ENCODE measurements around the gene MYO18A. TPM values are rescaled to one million over a fixed set of nuclear protein-coding genes. Genes with fewer than 3 reads are reported as not detected.
"Not testable (repeated sequence)": the region's sequence is repeated elsewhere in the genome, so short reads cannot be mapped to it uniquely, and the experiment has no call there.

Gene MYO18A
- polyA plus RNA-seq, 2 donors, result 39.1 to 86.4 TPM

- Histone ChIP-seq H3K27me3 (ENCODE audit: control insufficient read depth in 1 of 2, insufficient read depth in 2 of 2, low read length in 2 of 2) (no peaks in the 10 kb centered on the region), H3K4me1 (ENCODE audit: control insufficient read depth in 2 of 2, insufficient read depth in 2 of 2, low read length in 1 of 2) (peaks cover 37 to 44% of the 10 kb centered on the region in 2 donors), H3K36me3 (ENCODE audit: control insufficient read depth in 2 of 2, insufficient read depth in 2 of 2, low read length in 1 of 2) (no peaks in the 10 kb centered on the region), H3K9me3 (ENCODE audit: control insufficient read depth in 2 of 2, insufficient read depth in 1 of 2, low read depth in 1 of 2, low read length in 1 of 2) (no peaks in the 10 kb centered on the region), H3K27ac (ENCODE audit: low read depth in 2 of 2, low read length in 1 of 2) (peak overlapping the region; percentile 83 to 96), H3K4me3 (ENCODE audit: low read depth in 1 of 2, low read length in 2 of 2) (no peak overlapping the region)
- WGBS, 2 donors, result 39 to 48% methylated on average over 11 of the region's 11 CpGs
These were observed 25.5 kb downstream of the MYO18A start for GRCh38 chr17:29154516-29155226.

- Histone ChIP-seq H3K36me3 (ENCODE audit: control insufficient read depth in 2 of 2, insufficient read depth in 2 of 2, low read length in 1 of 2) (no peaks in the 10 kb centered on the region), H3K27me3 (ENCODE audit: control insufficient read depth in 1 of 2, insufficient read depth in 2 of 2, low read length in 2 of 2) (no peaks in the 10 kb centered on the region), H3K4me3 (ENCODE audit: low read depth in 1 of 2, low read length in 2 of 2) (no peak overlapping the region), H3K27ac (ENCODE audit: low read depth in 2 of 2, low read length in 1 of 2) (no peak overlapping the region), H3K4me1 (ENCODE audit: control insufficient read depth in 2 of 2, insufficient read depth in 2 of 2, low read length in 1 of 2) (peaks cover 23 to 34% of the 10 kb centered on the region in 2 donors), H3K9me3 (ENCODE audit: control insufficient read depth in 2 of 2, insufficient read depth in 1 of 2, low read depth in 1 of 2, low read length in 1 of 2) (no peaks in the 10 kb centered on the region)
- WGBS, 2 donors, result 56 to 64% methylated on average over 4 of the region's 4 CpGs
These were observed 28.6 kb downstream of the MYO18A start for GRCh38 chr17:29151567-29151966.

GRCh38 chr17:29150161-29150560 lies 30.0 kb downstream of the MYO18A start:
- no peak overlapping the region for H3K4me3 ChIP-seq (ENCODE audit: low read depth in 1 of 2, low read length in 2 of 2)
- H3K27me3 ChIP-seq (ENCODE audit: control insufficient read depth in 1 of 2, insufficient read depth in 2 of 2, low read length in 2 of 2), result no peaks in the 10 kb centered on the region
- 65 to 78% methylated on average over 2 of the region's 2 CpGs for WGBS, 2 donors
- no peaks in the 10 kb centered on the region for H3K9me3 ChIP-seq (ENCODE audit: control insufficient read depth in 2 of 2, insufficient read depth in 1 of 2, low read depth in 1 of 2, low read length in 1 of 2)
- H3K27ac ChIP-seq (ENCODE audit: low read depth in 2 of 2, low read length in 1 of 2), result peak overlapping the region; percentile 67 to 86
- no peaks in the 10 kb centered on the region for H3K36me3 ChIP-seq (ENCODE audit: control insufficient read depth in 2 of 2, insufficient read depth in 2 of 2, low read length in 1 of 2)
- peaks cover 12 to 21% of the 10 kb centered on the region in 2 donors for H3K4me1 ChIP-seq (ENCODE audit: control insufficient read depth in 2 of 2, insufficient read depth in 2 of 2, low read length in 1 of 2)

GRCh38 chr17:29149431-29150064 lies 30.6 kb downstream of the MYO18A start:
- Histone ChIP-seq H3K9me3 (ENCODE audit: control insufficient read depth in 2 of 2, insufficient read depth in 1 of 2, low read depth in 1 of 2, low read length in 1 of 2) (no peaks in the 10 kb centered on the region), H3K36me3 (ENCODE audit: control insufficient read depth in 2 of 2, insufficient read depth in 2 of 2, low read length in 1 of 2) (no peaks in the 10 kb centered on the region), H3K4me3 (ENCODE audit: low read depth in 1 of 2, low read length in 2 of 2) (peak overlapping the region; percentile 44 to 51), H3K27ac (ENCODE audit: low read depth in 2 of 2, low read length in 1 of 2) (peak overlapping the region; percentile 84 to 86), H3K27me3 (ENCODE audit: control insufficient read depth in 1 of 2, insufficient read depth in 2 of 2, low read length in 2 of 2) (no peaks in the 10 kb centered on the region), H3K4me1 (ENCODE audit: control insufficient read depth in 2 of 2, insufficient read depth in 2 of 2, low read length in 1 of 2) (peaks cover 6 to 16% of the 10 kb centered on the region in 2 donors)
- 16 to 37% methylated on average over 8 of the region's 8 CpGs for WGBS, 2 donors

- Histone ChIP-seq H3K27me3 (ENCODE audit: control insufficient read depth in 1 of 2, insufficient read depth in 2 of 2, low read length in 2 of 2) (no peaks in the 10 kb centered on the region), H3K36me3 (ENCODE audit: control insufficient read depth in 2 of 2, insufficient read depth in 2 of 2, low read length in 1 of 2) (no peaks in the 10 kb centered on the region), H3K4me3 (ENCODE audit: low read depth in 1 of 2, low read length in 2 of 2) (peak overlapping the region; percentile 44 to 51), H3K4me1 (ENCODE audit: control insufficient read depth in 2 of 2, insufficient read depth in 2 of 2, low read length in 1 of 2) (peaks cover 3 to 10% of the 10 kb centered on the region in 2 donors), H3K27ac (ENCODE audit: low read depth in 2 of 2, low read length in 1 of 2) (peak overlapping the region; percentile 84 to 86), H3K9me3 (ENCODE audit: control insufficient read depth in 2 of 2, insufficient read depth in 1 of 2, low read depth in 1 of 2, low read length in 1 of 2) (no peaks in the 10 kb centered on the region)
- 3 to 5% methylated on average over 29 to 34 of the region's 34 CpGs for WGBS, 2 donors
These were observed 31.3 kb downstream of the MYO18A start for GRCh38 chr17:29148790-29149430.

- 25 to 27% methylated on average over 5 of the region's 5 CpGs for WGBS, 2 donors
- Histone ChIP-seq H3K9me3 (ENCODE audit: control insufficient read depth in 2 of 2, insufficient read depth in 1 of 2, low read depth in 1 of 2, low read length in 1 of 2) (no peaks in the 10 kb centered on the region), H3K36me3 (ENCODE audit: control insufficient read depth in 2 of 2, insufficient read depth in 2 of 2, low read length in 1 of 2) (no peaks in the 10 kb centered on the region), H3K4me1 (ENCODE audit: control insufficient read depth in 2 of 2, insufficient read depth in 2 of 2, low read length in 1 of 2) (peaks cover 3 to 8% of the 10 kb centered on the region in 2 donors), H3K27ac (ENCODE audit: low read depth in 2 of 2, low read length in 1 of 2) (peak overlapping the region; percentile 82 to 86), H3K27me3 (ENCODE audit: control insufficient read depth in 1 of 2, insufficient read depth in 2 of 2, low read length in 2 of 2) (no peaks in the 10 kb centered on the region), H3K4me3 (ENCODE audit: low read depth in 1 of 2, low read length in 2 of 2) (peak overlapping the region; percentile 44 to 51)
These were observed 31.9 kb downstream of the MYO18A start for GRCh38 chr17:29148257-29148789.

GRCh38 chr17:29147682-29148081 lies 32.5 kb downstream of the MYO18A start:
- no peaks in the 10 kb centered on the region for H3K27me3 ChIP-seq (ENCODE audit: control insufficient read depth in 1 of 2, insufficient read depth in 2 of 2, low read length in 2 of 2)
- peaks cover 3 to 8% of the 10 kb centered on the region in 2 donors for H3K4me1 ChIP-seq (ENCODE audit: control insufficient read depth in 2 of 2, insufficient read depth in 2 of 2, low read length in 1 of 2)
- H3K36me3 ChIP-seq (ENCODE audit: control insufficient read depth in 2 of 2, insufficient read depth in 2 of 2, low read length in 1 of 2), result no peaks in the 10 kb centered on the region
- H3K27ac ChIP-seq (ENCODE audit: low read depth in 2 of 2, low read length in 1 of 2), result no peak overlapping the region
- 80 to 88% methylated on average over 4 of the region's 4 CpGs for WGBS, 2 donors
- no peaks in the 10 kb centered on the region for H3K9me3 ChIP-seq (ENCODE audit: control insufficient read depth in 2 of 2, insufficient read depth in 1 of 2, low read depth in 1 of 2, low read length in 1 of 2)
- no peak overlapping the region for H3K4me3 ChIP-seq (ENCODE audit: low read depth in 1 of 2, low read length in 2 of 2)

GRCh38 chr17:29147228-29147627 lies 33.0 kb downstream of the MYO18A start:
- not testable (repeated sequence) for H3K9me3 ChIP-seq (ENCODE audit: control insufficient read depth in 2 of 2, insufficient read depth in 1 of 2, low read depth in 1 of 2, low read length in 1 of 2); H3K36me3 ChIP-seq (ENCODE audit: control insufficient read depth in 2 of 2, insufficient read depth in 2 of 2, low read length in 1 of 2); H3K4me1 ChIP-seq (ENCODE audit: control insufficient read depth in 2 of 2, insufficient read depth in 2 of 2, low read length in 1 of 2); H3K27ac ChIP-seq (ENCODE audit: low read depth in 2 of 2, low read length in 1 of 2); H3K4me3 ChIP-seq (ENCODE audit: low read depth in 1 of 2, low read length in 2 of 2); H3K27me3 ChIP-seq (ENCODE audit: control insufficient read depth in 1 of 2, insufficient read depth in 2 of 2, low read length in 2 of 2)
- 54 to 67% methylated on average over 2 of the region's 2 CpGs for WGBS, 2 donors

- Histone ChIP-seq H3K27ac (ENCODE audit: low read depth in 2 of 2, low read length in 1 of 2) (no peak overlapping the region), H3K4me3 (ENCODE audit: low read depth in 1 of 2, low read length in 2 of 2) (no peak overlapping the region), H3K36me3 (ENCODE audit: control insufficient read depth in 2 of 2, insufficient read depth in 2 of 2, low read length in 1 of 2) (no peaks in the 10 kb centered on the region), H3K27me3 (ENCODE audit: control insufficient read depth in 1 of 2, insufficient read depth in 2 of 2, low read length in 2 of 2) (no peaks in the 10 kb centered on the region), H3K4me1 (ENCODE audit: control insufficient read depth in 2 of 2, insufficient read depth in 2 of 2, low read length in 1 of 2) (peaks cover 3 to 8% of the 10 kb centered on the region in 2 donors), H3K9me3 (ENCODE audit: control insufficient read depth in 2 of 2, insufficient read depth in 1 of 2, low read depth in 1 of 2, low read length in 1 of 2) (no peaks in the 10 kb centered on the region)
- WGBS, 2 donors, result 85 to 91% methylated on average over 2 of the region's 2 CpGs
These were observed 33.7 kb downstream of the MYO18A start for GRCh38 chr17:29146369-29146972.

All from esophagus (tissue), 2 donors.